Measurements from ENCODE around the gene WASHC1.
"Not testable (repeated sequence)": the region's sequence is repeated elsewhere in the genome, so short reads cannot be mapped to it uniquely, and the experiment has no call there.

The WASHC1 gene, protein sequence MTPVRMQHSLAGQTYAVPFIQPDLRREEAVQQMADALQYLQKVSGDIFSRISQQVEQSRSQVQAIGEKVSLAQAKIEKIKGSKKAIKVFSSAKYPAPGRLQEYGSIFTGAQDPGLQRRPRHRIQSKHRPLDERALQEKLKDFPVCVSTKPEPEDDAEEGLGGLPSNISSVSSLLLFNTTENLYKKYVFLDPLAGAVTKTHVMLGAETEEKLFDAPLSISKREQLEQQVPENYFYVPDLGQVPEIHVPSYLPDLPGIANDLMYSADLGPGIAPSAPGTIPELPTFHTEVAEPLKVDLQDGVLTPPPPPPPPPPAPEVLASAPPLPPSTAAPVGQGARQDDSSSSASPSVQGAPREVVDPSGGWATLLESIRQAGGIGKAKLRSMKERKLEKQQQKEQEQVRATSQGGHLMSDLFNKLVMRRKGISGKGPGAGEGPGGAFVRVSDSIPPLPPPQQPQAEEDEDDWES
- 12.1 to 25.7 (median 15.6) reads per million in 4 experiments for total RNA-seq

DNA sequence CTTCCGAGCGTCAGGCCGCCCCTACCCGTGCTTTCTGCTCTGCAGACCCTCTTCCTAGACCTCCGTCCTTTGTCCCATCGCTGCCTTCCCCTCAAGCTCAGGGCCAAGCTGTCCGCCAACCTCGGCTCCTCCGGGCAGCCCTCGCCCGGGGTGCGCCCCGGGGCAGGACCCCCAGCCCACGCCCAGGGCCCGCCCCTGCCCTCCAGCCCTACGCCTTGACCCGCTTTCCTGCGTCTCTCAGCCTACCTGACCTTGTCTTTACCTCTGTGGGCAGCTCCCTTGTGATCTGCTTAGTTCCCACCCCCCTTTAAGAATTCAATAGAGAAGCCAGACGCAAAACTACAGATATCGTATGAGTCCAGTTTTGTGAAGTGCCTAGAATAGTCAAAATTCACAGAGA, at the start of gene WASHC1:
TSS of gene WASHC1 (minus strand) at position 101 of the 400 bp plus-strand sequence. CDS start 4,457 bp downstream, outside the sequence.
- not testable (repeated sequence) for DNase-seq

DNA sequence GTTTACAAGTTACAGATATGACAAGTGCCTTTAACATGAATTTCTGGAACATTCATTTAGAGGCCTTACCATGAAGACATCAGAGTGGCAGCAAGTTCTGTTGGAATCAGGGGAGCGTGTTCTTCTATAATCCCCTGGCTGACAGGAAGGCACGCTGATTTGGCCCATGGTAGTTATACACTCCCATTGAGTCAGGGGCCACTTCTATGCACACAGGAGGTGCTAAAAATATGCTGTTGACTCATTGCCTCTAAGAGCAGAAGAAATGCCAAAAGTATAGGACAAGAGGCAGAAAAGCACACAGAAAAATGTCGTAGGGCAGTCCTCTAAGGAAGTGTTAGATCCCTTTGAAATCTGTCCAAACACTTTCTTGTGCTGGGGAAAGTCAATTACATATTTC, 49.1 kb upstream of the WASHC1 start:
- not testable (repeated sequence) for DNase-seq

DNA sequence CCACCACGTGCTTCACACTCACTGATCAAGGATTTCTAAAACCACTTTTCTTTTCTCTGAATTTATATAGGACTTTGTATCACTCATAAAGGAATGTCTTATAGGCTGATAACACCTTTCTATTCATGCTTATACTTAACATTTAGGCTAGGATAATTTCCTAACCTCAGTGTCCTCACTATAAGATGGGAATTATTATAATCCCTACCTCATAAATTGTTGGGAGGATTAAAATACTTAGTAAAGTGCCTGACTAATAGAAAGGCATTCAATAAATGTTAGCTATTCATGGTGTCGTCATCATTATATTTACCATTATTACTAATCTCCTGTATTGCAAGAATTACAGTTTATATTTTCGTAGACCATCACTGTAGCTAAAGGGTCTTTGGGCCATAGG, 47.1 kb upstream of the WASHC1 start:
- not testable (repeated sequence) for DNase-seq

DNA sequence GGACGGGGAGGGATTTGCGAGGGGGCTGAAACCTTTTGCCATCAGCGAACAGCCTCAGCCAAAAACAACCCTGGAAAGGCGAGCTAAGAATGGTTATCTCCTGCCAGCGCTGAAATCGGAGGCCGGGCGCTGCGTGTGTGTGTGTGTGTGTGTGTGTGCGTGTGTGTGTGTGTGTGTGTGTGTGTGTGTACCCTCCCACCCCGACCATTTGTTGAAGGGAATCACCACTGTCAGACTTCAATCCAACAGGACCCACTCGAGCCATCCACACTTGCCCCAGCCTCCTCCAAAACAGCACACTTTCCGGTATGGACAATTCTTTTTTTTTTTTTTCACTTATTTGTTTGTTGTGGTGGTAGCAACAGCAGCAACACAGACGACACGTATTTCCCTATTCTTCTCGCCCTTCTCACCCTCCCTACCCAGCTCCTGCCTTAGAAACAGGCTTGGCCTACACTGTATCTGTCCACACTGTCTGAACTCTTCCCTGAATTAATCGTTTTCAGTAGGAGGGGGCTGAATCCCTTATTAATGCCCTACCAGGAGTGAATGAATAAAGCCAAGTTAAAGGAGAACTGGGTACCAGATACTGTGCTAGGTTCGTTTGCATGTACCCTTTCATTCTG, 44.8 kb upstream of the WASHC1 start:
- not testable (repeated sequence) for DNase-seq

DNA sequence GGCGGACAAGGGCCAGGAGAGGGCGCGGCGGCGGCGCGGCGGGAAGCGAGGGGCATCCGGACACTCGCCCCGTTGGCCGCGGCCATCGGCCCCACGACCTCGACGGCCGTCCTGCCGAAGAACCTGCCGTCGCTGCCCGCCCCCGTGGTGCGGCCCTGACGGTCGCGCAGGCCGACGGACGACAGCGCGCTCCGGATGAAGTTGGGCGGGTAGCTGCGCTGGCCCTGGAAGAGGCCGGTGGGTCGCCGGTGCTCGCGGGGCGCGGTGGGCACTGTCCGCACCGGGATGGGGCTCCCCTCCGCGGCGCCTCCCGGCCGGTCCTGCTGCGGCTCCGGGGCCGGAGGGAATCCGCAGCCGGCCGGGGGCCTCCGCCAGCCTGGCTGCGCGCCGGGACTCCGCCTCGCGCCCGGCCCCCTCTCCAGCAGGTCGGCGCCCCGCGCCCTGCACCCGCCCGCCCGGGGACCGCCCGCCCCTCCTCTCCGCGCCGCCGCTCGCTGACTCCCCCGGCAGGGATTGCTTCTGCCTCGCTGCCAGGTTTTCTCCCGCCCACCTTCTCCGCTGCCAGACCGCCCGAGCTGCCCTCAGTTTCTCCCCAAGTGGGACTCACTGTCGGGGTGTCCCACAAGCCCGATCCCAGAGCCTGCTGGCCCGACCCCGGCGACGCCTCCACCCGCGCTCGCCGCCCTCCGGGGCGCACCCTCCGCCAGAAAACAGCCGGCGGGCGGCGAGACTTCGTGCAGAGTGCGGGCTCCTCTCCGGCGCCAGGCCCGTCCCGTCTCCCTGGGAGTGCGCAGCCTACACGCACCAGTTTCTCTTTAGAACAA, 44.0 kb upstream of the WASHC1 start:
- not testable (repeated sequence) for DNase-seq

DNA sequence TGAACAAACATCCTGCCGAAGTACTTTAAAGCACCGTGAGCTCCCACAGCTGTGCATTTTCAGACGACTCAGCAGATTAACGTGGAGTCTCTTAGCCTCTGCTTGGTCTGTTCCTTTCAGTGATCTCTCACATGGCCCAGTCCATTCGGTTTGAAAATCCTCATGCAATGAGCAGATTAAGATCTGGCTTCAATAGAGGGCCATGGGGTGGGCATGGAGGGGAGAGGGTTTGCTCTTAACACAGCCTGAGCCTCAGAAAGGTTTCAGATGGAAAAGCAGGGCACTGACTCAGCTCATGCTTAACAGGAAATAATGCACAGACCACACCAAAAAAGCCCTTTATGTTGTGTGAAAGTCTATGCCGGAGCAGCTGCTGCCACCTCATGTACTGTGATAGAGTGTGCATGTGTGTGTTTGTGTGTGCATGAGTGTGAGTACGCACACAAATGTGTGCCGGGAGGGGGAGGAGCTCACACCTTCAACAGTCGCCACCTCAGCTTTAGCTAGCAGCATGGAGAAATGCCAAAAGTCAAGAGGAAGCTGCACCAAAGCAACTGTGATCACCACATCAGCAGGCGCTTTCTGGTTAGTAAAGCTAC, 33.9 kb upstream of the WASHC1 start:
- not testable (repeated sequence) for DNase-seq

DNA sequence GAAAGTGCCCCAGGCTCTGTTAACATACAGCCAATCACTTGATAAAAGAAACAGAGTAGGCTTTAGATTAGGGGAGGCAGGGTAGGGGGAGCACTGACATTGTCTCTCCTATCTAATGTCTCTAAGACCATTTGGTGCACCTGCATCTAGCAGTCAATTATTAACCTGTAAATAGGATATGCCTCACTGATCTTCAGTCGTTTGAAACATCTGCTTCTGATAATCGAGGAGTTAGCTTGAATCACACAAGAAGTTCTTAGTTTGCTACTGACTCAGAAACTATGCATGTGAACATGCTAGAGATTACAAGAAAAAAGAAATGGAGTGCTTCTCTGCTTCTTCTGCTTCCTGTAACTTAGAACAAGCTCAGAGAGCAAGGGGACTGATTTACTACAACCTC, 23.4 kb upstream of the WASHC1 start:
- DNase-seq: not testable (repeated sequence)

DNA sequence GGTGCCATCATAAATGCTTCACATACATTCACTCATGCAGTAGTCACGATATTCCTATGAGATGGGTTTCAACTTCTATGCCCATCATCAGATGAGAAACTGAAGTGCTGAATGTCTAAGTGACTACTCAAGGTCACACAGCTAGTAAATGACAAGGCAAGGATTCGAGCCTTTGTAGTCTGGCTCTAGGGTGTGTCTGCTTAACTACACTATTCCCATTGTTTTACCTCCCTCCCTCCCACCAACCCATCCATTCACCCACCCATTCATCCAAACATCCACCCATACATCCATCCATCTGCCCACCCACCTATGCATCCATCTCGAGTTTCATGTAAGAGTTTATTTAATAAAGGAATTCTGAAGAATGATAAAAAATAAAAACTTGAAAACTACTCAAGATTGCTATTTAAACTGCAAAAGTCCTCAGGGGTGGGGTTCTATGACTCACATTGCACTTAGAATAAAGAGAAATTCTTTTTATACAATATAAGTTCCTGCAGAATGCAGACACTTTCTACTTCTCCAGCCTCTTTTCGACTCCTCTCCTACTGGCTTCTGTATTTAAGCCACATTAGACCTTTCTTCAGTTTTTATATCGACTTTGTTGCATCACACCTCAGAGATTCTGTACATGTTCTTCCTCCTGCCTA, 19.1 kb upstream of the WASHC1 start:
- not testable (repeated sequence) for DNase-seq

DNA sequence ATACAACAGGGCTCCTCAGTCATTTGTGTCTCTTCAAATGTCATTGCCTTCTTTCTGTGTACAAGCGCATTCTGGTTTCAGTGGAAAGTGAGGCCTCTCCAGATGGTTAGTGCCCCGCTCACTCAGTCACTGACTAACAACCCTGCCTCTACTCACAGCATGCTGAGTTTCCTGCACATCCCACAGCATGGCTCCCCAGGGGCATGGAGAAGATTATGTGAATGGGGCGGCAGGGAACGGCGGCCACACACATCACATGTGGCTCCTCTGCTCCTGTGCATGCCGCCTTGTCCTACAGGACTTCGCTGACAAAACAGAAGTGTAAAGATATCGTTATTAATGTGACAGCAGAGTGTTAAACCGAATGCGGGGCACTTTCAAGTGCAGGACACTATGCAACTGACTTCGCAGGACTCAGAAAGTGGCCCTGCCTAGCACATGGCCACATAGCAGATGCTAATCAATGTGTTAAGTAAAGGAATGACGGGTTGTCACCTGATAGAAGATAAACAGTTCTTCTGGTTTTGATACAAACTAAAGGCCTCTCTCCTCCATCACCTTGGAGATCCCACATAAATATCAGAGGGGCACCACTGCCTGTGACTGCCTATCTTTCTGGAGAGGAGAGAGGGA, 17.5 kb upstream of the WASHC1 start:
- not testable (repeated sequence) for DNase-seq

DNA sequence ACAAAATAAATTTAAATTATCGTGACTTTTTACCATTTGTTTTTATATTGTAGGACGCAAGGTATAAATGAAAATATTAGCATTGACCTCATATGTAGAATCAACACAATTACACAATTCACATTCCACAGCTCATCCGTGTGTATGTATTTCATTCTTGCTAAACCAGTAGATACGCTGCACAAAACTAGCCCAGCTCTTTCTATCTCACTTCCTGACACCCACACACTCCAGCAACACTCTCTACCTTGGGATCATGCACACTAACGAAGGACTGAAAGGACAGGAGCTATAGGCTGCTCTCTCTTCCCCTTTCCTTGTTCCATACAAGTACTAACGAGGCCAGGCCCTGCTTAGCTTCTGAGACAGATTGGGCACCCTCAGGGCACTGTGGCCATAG, 16.9 kb upstream of the WASHC1 start:
- DNase-seq: not testable (repeated sequence)

DNA sequence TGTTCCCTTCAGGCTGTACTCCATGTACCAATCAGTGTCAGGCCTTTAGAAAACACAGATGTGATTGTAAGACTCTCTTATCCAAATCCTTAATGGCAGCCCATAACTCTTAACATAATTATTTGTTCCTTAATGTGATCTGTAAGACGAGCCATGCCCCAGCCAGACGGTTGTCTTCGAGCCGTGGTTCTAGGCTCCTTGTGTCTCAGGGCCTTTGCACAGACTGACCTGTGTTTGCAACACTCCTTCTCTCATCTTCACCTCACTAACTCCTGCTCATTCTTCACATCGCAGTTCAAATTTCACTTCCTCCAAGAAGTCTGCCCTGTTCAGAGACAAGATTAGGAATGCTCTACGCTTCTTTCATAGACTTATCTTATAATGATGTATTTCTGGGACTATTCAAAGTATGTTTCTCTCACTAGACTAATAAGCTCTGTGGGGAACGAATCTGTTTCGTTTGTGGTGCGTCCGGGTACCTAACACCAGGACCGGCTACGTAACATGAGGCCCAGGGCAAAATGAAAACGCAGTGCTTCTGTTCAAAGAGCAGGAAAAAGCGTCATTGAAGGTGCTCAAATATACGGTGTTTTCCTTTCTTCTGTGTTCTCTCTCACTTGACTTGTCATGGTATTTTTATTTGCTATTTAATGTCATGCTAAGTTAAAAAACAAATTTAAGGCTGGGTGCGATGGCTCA, 16.1 kb upstream of the WASHC1 start:
- DNase-seq: not testable (repeated sequence)

DNA sequence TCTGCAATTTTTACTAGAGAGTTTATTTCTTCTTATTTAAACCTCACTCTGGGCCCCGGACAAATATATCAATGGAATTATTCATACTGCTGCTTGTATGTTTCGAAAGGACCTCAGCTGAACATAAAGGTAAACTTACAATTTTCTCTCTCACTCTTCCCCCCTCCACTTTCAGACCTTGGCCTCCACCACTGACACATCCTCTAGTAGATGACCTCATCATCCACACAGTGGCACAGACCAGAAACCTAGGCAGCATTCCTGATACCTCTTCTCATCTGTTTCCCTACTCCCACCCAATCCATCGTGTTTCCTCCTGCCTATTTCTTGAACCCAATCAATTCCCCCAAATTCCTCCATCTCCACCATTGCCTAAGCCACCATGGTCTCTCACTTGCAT, 15.2 kb upstream of the WASHC1 start:
- not testable (repeated sequence) for DNase-seq

DNA sequence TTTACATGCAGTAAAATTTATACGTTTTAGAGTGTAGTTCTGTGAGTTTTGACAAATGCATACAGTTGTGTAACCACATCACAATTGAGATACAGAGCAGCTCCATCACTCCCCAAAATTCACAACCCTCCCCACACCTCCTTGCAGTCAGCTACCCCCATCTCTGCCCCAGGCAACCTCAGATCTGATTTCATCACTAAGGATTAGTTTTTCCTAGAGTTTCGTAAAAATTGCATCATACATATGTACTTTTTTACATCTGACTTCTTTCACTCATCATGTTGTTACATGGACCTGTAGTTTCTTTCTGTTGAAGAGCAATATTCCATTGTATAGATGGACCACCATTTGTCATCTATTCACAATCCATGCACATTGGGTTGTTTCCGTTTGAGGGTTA, 14.4 kb upstream of the WASHC1 start:
- not testable (repeated sequence) for DNase-seq

DNA sequence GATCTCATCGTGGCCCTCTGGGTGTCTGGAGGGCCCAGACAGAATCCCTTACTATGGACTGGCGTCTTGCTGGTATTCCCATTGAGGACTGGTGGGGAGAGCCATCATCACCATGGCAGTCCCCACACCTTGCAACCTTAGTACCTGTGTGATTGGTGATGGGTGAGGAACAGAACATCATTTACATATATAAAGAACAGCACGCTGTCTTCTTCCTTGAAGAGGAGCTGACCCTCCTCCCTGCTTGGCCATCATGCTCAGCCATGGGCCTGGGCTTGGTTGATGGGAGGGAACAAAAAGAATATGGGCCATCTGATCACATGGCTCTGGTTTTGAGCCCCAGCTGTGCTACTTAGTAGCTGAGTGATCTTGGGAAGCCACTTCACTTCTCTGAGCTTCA, 13.9 kb upstream of the WASHC1 start:
- DNase-seq: not testable (repeated sequence)

DNA sequence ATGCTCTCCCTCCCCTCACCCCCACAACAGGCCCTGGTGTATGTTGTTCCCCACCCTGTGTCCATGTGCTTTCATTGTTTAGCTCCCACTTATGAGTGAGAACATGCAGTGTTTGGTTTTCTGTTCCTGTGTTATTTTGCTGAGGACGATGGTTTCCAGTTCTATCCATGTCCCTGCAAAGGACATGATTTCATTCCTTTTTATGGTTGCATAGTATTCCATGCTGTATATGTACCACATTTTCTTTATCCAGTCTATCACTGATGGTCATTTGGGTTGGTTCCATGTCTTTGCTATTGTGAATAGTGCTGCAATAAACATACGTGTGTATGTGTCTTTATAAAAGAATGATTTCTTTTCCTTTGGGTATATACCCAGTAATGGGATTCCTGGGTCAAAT, 12.6 kb upstream of the WASHC1 start:
- DNase-seq: not testable (repeated sequence)

DNA sequence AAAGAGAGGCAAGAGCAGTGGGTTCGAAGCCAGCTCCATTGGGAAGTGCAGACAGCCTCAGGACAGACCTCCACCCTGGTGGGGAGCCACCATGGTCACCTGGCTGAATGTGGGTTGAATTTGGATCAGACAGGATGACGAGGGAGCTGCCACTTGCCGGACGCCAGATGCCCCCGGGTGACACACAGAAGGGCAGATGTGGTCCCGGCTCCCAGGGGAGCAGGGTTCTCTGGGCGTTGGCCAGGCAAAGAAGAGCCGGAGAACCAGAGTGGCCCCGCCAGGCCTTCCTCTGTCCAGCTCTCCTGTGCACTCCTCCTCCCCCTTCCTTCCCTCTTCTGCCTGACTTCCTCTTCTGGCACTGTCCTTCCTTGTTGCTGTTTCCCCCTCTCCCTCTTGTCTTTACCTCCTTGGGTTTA, 12.0 kb upstream of the WASHC1 start:
- not testable (repeated sequence) for DNase-seq

DNA sequence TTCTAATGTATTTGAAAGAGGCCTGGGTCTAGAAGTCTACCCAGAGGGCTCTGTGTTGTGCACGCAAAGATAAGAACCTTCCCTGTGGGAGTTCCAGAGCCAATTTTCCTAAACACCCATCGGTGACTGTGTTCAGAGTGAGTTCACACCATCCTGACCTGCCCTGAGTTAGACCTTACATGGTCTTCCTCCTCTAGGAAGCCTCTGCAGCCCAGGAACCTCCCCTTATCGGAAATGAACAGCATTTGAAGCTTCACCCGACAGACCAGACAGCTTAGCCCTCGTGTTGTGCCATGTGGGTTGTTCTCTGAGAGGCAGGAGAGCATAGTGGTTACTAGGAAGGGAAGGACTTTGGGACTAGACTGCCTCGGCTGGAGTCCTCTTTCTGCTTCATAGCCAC, 3.1 kb upstream of the WASHC1 start:
- not testable (repeated sequence) for DNase-seq

DNA sequence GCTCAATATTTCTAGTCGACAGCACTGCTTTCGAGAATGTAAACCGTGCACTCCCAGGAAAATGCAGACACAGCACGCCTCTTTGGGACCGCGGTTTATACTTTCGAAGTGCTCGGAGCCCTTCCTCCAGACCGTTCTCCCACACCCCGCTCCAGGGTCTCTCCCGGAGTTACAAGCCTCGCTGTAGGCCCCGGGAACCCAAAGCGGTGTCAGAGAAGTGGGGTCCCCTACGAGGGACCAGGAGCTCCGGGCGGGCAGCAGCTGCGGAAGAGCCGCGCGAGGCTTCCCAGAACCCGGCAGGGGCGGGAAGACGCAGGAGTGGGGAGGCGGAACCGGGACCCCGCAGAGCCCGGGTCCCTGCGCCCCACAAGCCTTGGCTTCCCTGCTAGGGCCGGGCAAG, 481 bp downstream of the WASHC1 start:
- not testable (repeated sequence) for DNase-seq

DNA sequence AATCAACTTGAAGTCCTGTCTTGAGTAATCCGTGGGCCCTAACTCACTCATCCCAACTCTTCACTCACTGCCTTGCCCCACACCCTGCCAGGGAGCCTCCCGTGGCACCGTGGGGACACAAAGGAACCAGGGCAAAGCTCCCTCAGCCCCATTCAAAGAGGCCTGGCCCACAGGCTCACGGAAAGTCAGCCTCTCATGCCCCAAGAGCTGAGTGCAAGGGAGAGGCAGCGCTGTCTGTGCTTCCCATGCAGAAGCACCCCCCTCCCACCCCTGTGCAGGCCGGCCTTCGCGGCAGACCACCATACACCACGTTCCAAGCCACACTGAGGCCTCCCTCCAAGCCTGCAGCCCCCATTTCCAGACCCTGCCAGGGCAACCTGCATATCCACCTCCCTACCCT, 7.6 kb downstream of the WASHC1 start:
- DNase-seq: not testable (repeated sequence)

DNA sequence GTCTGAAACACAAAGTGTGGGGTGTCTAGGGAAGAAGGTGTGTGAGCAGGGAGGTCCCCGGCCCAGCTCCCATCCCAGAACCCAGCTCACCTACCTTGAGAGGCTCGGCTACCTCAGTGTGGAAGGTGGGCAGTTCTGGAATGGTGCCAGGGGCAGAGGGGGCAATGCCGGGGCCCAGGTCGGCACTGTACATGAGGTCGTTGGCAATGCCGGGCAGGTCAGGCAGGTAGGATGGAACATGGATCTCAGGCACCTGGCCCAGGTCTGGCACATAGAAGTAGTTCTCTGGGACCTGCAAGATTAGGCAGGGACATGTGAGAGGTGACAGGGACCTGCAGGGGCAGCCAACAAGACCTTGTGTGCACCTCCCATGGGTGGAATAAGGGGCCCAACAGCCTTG, 12.4 kb downstream of the WASHC1 start:
- not testable (repeated sequence) for DNase-seq

Data from effector CD8-positive, alpha-beta T cell (primary cell).